NCI-H748 treated with DMSO at 0.1 percent for 48 hours (cell line): Measurements from ENCODE around the gene DAND5.

Source experiments
- DNase-seq: peaks from one replicate; lab custom pipeline; 2025; lab: John Stamatoyannopoulos, UW

The DAND5 gene

DNA sequence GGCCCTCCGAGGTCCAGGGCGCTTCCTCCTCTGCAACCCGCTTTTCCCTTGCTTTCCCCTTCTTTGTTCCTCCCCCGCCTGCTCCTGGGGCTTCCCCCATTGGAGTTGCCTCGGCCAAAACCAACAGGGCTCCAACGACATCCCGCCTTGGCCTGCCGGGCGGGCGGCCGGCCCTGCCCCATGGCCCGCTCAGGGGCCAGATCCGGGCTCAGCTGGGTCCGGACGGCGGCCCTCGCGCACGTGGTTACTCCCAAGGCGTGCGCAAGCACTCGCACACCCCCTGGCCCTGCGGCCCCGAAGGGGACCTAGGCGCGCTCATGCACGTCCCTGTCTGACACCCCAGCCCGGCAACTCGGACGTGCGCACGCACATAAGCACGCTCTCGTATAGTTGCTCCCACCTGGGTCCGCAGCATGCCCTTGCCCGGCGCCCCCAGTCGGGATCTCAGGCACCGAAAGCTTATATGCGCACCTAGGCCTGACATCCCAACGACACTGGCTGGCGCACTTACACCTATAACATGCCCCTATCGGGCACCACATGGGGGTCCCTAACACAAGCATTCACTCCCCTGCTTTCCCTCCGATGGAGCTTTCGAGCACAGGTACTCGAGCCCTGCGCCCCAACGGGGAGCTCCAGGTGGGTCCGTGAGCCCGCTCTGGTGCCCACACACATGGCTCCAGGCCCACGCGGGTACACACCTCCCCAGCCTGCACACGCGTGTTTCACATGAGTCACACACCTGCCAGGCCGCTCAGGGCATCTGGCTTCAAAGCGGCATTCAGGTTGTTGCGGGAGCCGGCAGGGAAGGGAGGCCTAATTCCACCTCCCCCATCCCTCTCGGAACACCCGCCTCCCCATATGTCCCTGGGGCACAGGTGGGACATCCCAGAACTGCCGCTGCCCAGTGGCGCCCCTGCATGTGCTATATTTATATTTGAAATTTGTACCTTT lies 40.9 kb downstream of the DAND5 start:
- no peak for DNase-seq

DNA sequence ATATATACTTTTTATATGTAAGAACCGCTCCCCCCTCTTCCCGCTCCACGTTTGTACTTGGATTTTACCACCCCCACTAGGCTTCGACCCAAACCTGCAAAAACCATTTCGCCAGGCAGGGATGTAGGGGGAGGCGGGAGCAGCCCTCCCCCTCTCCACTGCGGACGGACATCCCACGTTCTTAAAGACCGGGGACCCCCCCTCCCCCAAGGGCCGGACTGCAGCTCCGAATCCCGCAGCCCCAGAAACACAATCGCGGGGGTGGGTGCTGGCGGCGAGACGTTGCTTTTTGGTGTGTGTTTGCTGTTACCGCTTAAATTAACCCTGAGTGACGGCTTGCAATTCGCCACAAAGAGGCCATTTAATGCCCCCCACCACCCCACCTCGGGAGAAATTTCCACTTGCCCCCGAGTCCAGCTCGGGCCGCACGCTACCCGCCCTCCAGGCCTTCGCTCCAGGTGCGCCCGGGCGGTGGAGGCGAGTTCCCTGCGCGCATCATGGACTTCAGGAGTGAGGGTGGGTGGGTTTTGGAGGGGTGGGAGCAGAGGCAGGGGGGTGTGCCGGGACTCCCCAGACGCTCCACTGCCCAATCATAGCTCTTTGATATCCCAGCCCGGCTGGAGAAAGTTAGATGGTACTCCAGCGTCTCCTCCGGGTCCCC lies 41.7 kb downstream of the DAND5 start:
- no peak for DNase-seq

DNA sequence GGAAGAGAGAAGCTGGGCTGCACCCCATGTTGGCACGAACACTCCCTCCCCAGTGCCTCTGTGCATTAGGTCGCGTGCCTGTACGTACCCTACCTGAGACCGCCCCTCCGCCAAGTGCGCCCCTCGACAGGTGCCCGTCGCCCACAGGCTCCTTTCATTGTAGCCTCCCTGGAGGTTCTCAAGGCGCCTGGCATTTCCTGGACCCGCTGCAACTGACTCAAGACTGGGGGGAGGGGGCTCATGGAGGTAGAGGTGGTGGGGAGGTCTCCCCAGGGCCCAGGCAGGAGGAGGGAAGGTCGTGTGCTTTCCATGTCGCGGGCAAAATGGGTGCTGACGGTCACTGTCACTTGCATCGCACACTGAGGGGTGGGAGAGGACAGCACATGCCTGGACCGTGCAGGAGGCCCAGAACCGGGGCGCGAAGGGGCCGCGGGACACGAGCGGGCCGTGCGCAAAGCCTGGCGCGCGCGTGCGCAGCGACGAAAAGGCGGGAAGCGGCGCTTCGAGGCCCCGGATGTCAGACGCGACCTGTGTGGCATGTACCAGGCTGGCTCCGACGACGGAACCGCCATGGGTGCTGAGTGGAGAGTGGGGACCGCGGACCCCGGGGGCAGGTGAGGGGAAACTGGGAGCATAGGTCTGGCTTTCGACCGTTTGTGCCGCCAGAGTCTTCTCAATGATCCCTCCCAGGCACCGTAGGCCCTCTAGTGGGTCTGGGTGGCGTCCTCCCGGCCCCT lies 42.4 kb downstream of the DAND5 start:
- DNase-seq = no peak

DNA sequence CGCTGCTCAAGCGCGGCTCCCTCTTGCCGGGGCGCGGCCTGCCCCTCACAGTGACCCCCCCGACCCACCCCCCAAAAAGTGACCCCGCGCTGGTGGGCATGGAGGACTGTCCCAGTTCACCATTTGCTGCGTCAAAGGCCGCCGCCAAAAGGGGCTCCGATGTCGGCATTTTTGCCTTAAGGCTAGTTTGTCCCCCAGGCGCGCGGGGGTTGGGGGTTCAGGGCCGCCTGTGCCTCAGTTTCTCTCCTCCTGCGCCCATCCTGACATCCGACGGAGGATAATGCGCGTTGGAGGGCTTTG lies 43.0 kb downstream of the DAND5 start:
- no peak for DNase-seq

DNA sequence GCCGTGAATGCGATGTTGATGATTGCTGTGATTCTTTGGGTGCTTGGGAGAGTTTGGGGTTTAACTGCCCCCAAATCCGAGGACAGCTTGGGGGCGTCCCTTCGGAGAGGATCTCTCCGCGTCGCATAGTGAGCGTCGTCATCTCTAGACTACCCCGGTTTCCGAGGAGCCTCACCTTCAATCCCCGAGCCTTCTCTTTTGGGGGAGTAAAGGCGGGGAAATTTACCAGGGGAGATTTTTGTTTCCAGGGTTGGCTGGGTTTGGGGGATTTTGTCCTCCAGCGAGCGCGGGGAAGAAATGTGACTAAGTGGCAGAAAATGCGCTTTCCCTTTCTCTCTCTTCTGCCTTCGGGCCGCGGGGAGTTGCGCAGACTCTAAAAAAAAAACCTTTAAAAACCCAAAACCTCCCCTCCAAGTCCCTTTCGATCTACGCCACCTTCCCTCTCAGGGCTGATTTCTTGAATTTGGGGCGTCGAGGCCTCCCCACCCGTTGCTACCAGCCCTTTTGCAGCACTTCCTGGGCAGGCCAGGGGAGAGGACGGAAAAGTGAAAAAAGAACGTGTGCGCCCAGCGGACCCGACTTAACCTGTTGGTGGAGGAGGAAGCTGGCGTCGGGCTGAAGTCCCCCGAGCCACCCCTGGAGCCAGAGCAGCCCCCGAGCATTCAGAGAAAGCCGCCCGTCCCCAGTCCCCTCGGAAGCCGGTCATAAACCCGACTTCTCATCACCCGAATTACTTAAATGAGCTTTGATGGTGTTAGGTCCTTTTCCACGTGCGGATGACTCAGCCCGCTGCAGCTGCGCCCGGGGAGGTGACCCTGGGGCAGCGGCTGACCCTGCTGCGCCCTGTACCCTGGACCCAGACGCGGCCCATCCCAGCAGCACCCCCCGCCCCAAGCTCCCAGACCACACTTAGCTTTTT lies 43.6 kb downstream of the DAND5 start:
- DNase-seq = no peak

DNA sequence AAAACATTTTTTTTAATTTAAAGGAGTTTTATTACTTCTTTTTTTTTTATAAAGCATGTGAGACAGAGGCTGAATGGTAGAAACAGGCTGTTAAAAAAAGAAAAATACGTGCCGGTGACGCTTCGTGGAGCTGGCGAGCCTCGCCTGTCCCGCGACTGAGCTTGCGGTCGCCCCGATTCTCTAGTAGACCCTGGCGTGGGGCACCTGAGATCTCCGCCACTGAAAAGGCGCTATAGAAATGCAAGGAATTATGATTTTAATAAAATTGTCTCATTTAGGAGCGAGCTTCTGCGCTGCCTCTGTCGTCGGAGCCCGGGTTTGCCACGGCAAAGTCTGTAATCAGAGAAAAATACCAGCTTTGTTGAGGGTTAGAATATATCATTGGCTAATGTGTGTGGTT lies 44.3 kb downstream of the DAND5 start:
- DNase-seq = no peak

DNA sequence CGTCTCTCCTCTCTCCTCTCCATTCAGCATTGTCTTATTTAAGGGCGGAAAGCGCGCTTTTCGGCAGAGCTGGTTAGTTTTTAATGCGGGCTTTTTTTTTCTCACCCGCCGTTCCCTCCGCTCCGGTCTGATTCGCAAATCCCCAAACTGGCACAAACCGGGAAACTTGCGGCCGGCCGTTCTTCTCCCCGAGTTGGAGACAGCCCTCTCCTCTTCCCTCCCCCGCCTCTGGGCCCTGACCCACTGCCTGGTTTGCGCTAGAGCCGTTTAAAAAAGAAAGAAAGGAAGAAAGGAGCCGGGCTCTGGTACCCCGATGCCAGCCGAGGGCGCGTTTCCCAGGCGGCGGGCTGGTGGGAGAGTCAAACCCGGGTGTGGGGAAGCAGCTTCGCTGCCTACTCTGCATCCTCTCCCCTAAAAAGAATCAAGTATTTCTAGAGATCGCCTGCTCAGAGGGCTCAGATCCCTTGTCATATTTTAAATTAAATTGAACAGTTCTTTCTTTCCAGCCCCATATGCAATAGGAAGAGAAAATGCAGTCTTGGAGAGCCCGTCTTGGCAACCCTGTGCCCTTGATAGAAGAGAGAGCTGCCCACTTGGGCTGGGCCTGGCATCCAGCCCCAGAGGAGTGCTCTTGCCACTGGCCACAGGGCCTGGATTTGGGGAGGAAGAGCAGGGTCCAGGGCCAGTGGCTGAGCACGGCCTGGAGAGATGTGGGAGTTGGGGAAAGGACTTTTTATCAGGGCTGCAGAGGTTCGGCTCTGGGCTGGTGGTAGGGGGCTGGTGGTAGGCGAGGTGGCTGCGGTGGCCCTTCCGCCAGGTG lies 44.9 kb downstream of the DAND5 start:
- DNase-seq = no peak

DNA sequence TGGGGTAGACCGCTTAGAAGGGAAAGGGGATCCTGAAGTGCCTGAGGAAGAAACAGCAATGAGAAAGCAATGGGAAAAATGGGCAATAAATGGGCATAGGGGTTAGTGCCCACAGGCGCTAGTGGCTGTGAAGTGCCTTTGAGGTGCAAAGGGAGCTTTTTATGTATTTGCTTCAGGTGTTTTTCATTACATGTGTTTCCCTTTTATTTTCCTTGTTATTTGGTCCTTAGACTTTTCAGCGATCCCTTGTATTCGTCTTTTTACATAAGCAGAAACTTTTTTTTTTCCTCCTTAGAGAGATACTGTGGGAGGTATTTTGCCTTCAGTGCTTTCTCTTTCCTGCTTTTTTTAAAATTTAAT lies 45.5 kb downstream of the DAND5 start:
- no peak for DNase-seq

DNA sequence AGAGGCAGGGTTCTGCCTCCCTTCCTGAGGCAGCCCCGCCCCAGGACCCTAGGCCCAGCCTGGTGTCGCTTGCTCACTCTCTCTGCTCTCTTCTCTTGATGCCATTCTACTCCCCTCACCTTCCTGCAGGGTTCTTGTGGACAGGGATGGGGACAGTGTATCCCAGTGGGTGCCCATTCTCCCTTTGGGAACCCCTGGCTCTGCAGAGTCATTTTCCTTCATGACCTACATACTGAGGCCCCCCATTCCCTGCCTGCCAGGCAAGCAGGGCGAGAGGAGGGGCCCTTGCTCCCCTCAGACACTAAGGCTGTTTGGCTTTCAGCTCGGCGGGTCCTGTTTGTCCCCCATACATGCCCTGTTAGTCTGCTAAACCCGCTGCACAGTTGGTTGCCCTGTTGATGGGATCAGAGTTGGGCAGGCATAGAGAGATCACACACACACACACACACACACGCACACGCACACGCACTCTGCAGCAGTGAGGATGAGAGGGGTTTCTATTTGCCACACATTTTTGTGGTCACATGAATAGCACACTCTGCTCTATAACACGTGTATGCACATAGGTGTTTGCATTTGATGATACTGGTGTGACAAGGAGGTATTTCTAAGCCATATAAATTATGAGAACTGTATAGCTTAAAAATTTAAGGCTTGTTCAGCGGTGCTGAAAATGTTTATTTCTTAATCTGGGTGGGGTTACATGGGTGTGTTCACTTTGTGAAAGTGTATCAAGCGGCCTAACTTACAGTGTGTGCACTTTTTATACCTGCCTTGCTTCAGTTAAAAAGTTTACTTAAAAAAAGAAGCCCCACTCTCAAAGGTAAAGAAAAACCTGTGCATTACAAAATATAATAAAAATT lies 46.2 kb downstream of the DAND5 start:
- no peak for DNase-seq

DNA sequence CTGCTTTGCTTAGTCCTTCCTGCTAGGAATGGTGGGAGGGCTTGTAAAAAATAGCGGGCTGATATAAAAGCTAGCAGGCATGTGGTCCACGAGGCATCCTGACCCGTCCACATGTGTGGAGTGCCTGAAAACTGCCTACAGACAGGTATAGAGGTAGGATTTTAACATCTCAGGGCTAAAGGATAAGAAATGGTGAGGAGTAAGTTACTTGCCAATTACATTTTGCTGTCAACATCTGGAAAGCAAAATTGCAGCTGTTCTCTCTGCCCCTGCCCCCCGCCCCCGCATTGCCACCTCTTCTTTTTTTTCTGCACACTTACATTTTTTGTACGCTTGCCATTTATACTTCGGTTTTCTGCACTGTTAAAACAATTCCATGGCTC lies 46.9 kb downstream of the DAND5 start:
- no peak for DNase-seq

DNA sequence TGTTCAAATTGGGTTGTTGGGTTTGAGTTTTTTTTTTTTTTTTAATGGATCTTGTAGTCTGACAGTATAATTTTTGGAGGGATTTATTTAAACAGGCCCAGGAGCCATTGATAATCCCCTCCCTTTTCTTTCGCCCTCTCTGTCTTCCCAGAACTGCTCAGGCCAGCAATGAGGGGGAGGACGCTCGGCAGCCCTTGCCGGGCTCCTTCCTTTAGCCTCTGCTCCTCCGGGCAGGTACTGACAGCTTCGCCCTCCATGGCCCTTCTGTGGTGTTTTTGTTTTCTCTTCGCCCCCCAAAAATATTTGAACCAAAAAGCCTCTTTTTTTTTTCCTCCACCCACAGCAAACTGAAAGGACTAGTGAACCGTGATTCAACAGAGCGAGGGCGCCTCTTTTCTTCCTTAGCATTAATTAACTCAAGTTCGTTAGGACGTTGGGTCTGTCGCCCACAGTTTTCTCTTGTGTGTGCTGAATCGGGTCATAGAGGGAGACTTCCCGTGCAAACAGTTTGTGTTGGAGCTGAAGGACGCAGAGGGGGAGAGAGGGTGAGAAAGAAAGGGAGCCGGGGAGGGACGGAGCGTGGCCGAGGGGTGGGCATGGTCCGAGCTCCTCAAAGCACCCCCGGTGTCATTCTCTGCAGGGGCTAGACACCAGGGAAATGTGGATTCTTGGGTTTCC lies 47.4 kb downstream of the DAND5 start:
- no peak for DNase-seq

DNA sequence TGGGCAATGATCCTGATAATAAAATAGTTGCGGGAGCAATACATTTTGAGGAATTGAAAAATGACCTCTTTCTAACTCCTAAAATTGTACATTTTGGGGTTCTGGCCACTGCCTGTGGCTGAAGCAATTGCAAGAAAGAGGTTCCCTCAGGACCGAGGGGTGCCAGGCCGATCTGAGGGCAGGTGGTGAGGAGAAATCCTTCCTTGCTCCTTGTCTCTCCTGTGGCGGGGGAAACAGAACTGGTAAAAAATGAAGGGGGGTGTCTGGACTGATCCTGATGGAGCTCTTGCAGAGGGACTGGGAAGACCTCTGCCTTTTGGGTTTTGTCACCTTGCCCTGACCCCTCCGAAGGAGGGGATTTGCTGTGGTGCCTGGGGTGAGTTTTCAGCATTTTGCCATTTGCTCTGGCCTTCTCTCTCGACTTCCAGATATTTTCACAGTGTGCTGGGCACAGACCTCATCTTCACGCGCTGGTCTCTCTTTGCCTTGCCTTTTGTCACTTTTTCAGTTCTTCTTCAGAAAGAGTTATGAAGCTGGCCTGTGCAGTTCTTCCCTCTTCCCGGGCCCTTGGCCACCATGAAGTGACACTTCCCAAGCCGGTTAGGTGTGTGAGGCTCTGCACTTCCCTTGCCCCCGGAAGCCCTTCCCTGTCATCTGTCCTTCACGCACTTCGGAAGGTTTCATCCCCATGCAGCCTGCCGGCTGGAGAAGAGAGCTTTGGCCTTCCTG lies 48.1 kb downstream of the DAND5 start:
- no peak for DNase-seq

DNA sequence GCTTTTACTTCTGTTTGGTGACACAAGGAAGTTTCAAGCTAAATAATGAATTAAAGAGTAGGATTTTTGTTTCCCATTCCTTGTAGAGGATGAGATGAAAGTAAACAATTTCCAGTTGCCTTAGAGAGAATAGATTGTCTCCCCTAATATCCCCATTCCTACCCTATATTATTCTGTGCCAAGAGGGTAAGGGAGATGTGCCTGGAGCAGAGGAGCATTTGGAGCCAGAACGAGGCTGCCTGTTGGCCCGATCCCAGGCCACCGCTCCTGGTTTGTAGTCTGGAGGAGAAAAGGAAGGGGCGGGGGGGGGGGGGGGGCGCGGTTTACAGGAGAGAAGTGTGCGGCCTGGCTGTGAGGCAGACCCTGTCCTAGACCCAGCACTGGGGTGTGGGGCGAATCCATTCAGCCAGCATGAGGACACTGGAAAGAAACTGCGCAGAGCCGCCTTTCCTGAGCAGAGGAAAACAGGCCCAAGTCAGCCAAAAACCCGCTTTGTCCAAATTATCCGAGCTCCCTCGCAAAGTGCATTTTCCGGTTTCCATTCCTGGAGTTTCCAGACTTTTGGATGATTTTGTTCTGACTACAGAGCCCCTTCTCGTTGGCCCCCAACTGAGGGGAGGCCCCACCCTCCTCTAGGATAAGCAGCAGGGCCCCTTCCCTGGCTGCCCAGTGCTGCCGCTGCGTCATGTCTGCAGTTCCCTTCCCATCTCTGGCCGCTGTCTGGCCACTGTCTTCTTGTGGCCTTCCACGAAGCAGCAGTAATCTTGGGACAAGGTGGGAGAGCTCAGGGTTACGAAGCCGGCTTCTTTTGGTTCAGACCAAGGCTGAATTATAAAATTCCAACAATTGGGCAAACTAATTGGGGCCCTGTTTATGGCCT lies 48.9 kb downstream of the DAND5 start:
- no peak for DNase-seq

DNA sequence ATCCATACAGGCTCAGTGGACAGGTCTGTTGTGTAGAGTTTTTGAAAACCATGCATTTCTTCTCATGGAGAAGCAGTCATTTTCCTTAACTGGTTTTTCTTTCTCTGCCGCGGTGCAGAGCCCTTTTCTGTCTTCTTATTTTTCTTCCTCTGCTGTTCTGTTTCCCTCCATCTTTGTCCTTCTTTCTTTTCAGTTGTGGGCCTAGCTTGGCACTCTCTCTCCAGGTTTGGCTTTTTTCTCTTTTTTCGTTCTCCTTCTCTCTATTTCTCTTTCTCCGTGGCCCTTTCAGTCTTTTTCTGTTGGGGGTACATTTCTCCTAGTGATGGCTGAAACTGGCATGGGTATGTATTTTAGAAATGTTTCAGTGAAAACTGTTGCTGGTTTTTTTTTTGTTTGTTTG lies 50.0 kb downstream of the DAND5 start:
- no peak for DNase-seq

DNA sequence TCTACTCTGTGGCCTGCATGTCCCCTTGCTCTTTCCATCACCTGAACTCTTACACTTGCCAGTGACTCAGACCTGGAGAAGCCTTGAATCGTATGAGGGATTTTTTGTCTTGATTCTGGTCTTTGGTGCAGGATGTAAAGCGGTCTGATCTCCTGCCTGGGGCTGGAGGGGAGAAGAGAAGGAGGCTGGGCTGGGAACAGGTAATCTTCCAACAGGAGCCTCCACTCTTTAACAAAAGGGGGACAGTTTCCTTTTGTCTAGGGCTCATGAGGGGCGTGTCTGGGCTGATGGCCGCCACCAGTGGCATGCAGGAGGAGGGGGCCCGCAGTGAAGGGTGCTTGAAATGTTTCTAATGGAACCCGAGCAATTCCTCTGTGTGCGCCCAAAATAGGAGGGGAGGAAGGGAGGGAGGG lies 50.6 kb downstream of the DAND5 start:
- no peak for DNase-seq

DNA sequence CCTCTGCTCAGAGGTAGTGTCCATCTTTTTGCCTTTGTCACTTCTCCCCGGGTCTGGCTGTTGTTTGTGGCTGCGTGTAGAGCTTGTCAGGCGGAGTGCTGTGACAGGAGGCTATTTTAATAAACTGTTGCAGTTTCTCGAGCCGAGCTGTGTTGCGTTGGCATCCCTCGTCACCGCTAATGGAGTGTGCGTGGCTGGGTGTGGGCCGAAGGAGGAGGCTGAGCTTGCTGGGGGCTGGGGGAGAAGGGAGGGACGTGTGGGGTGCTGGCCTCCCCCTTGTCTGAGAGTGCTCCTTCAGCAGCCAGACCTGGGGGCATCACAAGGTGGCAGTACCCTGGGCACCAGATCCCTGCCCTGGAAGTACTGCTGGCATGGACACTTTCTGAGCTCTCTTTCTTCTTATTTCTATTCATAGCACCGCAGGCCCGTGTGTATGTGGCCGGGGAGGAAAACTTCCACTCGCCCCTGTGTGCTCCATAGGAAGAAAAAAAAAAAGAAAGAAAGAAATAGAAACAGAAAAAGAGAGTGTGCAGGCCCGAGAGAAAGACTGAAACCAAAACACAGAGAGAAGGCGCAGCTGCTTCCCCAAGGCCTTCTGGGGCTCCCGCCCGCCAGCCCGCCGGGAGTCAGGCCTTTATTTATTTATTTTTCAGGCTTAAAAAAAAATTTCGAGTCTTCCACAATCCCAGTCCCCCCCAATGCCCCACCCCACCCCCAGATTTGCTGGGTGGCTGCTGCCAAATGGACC lies 52.9 kb downstream of the DAND5 start:
- DNase-seq = no peak
